GM18505 (cell line): ENCODE measurements around the gene PLA2G4E.

ENCODE experiments used
- ATAC-seq: cut with Tn5 transposase; IDR thresholded peaks from one replicate; pipeline ENCODE4 v1.9.1; 2021; ENCODE audit not compliant: unreplicated experiment
- POLR2A ChIP-seq: IDR thresholded peaks from 4 replicates; pipeline ENCODE4 v1.6.1; 2011; ENCODE audit warnings: borderline replicate concordance; ENCODE audit not compliant: insufficient read depth, insufficient read length; ENCODE audit errors: extremely low read depth

Gene PLA2G4E

GRCh38 chr15:41952013-41952563 is 68.8 kb downstream of the PLA2G4E start:
- no peak for ATAC-seq
- no peak for TF ChIP-seq POLR2A

GRCh38 chr15:41951571-41951970 is 69.3 kb downstream of the PLA2G4E start:
- no peak for TF ChIP-seq POLR2A
- no peak for ATAC-seq

GRCh38 chr15:41950489-41950888 is 70.4 kb downstream of the PLA2G4E start:
- TF ChIP-seq POLR2A = no peak
- no peak for ATAC-seq

- no peak for ATAC-seq
- TF ChIP-seq POLR2A = no peak
Observed at GRCh38 chr15:41950127-41950483, 70.7 kb downstream of the PLA2G4E start.

GRCh38 chr15:41949401-41950126 is 71.3 kb downstream of the PLA2G4E start:
- ATAC-seq = no peak
- no peak for TF ChIP-seq POLR2A

GRCh38 chr15:41948490-41948889 is 72.4 kb downstream of the PLA2G4E start:
- ATAC-seq = no peak
- TF ChIP-seq POLR2A = no peak

- ATAC-seq = no peak
- no peak for TF ChIP-seq POLR2A
Observed at GRCh38 chr15:41946970-41947369, 73.9 kb downstream of the PLA2G4E start.

- ATAC-seq = no peak
- no peak for TF ChIP-seq POLR2A
Observed at GRCh38 chr15:41945731-41946130, 75.1 kb downstream of the PLA2G4E start.

GRCh38 chr15:41945221-41945620 is 75.6 kb downstream of the PLA2G4E start:
- no peak for TF ChIP-seq POLR2A
- ATAC-seq = no peak

- no peak for TF ChIP-seq POLR2A
- no peak for ATAC-seq
Observed at GRCh38 chr15:41944313-41944940, 76.4 kb downstream of the PLA2G4E start.

- TF ChIP-seq POLR2A = no peak
- no peak for ATAC-seq
Observed at GRCh38 chr15:41943543-41944312, 77.1 kb downstream of the PLA2G4E start.

GRCh38 chr15:41942886-41943285 is 78.0 kb downstream of the PLA2G4E start:
- no peak for TF ChIP-seq POLR2A
- ATAC-seq = no peak

- no peak for ATAC-seq
- TF ChIP-seq POLR2A = no peak
Observed at GRCh38 chr15:41941644-41942415, 79.0 kb downstream of the PLA2G4E start.

GRCh38 chr15:41940441-41940857 is 80.4 kb downstream of the PLA2G4E start:
- no peak for ATAC-seq
- TF ChIP-seq POLR2A = no peak

GRCh38 chr15:41939986-41940385 is 80.9 kb downstream of the PLA2G4E start:
- ATAC-seq = no peak
- TF ChIP-seq POLR2A = no peak
